Activated naive CD4-positive, alpha-beta T cell treated with anti-CD3 and anti-CD28 coated beads, Interleukin-2, amount 50 U/mL, for 72 hours (primary cell): Measurements from ENCODE around the gene HNRNPA1. TPM values are rescaled to one million over a fixed set of nuclear protein-coding genes. Genes with fewer than 3 reads are reported as not detected.
A peak's percentile ranks its signal among the peaks of the same experiment; 100 is the strongest.
"Not testable (repeated sequence)": the region's sequence is repeated elsewhere in the genome, so short reads cannot be mapped to it uniquely, and the experiment has no call there.

ENCODE experiments used
- ATAC-seq, 2 donors: fragments of 150-1000 bp; cut with Tn5 transposase; 2 replicates each; pipeline ENCODE4 v1.10.0; 2021; ENCODE audit warnings: mild to moderate bottlenecking in 2 of 2, moderate library complexity in 2 of 2
- DNase-seq, 2 donors: peaks; one replicate each; pipeline ENCODE4 v3.0.0; 2021 to 2022; ENCODE audit warnings: low spot score in 2 of 2
- H3K27ac Mint-ChIP-seq, 2 donors: one replicate each; pipeline ENCODE4 v1.8.0; 2022; ENCODE audit warnings: mild to moderate bottlenecking in 2 of 2, mixed read lengths in 2 of 2
- H3K36me3 Mint-ChIP-seq, 2 donors: one replicate each; pipeline ENCODE4 v1.8.0; 2022; ENCODE audit warnings: mixed read lengths in 2 of 2
- H3K9me3 Mint-ChIP-seq, 2 donors: one replicate each; pipeline ENCODE4 v1.8.0; 2022; ENCODE audit warnings: mixed read lengths in 2 of 2
- total RNA-seq, 2 donors: library from RNA; stranded (reverse); gene quantifications; one replicate each; pipeline ENCODE4 v1.2.3, GENCODE V29; 2022

Gene HNRNPA1
- 1,000 to 10,000 TPM; 1,446 to 2,174 TPM for total RNA-seq

DNA sequence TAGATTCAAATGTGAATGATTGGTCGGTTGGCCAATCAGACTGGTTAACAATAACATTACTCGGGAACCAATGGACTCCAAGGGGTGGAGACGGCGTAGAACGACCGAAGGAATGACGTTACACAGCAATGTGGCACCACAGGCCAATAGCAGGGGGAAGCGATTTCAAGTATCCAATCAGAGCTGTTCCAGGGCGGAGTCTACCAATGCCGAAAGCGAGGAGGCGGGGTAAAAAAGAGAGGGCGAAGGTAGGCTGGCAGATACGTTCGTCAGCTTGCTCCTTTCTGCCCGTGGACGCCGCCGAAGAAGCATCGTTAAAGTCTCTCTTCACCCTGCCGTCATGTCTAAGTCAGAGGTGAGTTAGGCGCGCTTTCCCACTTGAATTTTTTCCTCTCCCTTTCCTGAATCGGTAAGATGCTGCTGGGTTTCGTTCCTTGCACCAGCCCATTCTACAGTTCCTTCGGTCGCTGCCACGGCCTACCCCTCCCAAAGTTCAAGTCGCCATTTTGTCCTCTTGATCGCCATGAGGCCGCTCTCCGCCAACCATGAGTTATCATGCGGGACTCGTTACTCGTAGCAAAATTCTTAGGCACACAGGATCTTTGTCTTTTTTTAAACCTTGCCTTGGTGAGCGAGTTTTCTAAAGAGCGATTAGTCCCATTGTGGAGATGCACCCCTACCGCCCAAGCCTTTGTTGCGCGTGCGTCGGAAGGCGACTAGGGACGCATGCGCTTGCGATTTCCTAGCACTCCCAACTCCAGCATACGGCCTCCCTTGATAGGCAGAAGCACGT lies at the start of gene HNRNPA1:
Gene HNRNPA1 (plus strand): TSS at position 259 of the 793 bp plus-strand sequence. CDS start 82 bp downstream, at position 341.
- Mint-ChIP-seq H3K27ac (no peak within 1 kb of the TSS), H3K36me3 (peaks cover 10 to 21% of the 10 kb centered on the region in 2 donors), H3K9me3 (no peaks in the 10 kb centered on the region)
- DNase-seq: peak; percentile 91 to 96
- ATAC-seq: peak; percentile 85 to 87

DNA sequence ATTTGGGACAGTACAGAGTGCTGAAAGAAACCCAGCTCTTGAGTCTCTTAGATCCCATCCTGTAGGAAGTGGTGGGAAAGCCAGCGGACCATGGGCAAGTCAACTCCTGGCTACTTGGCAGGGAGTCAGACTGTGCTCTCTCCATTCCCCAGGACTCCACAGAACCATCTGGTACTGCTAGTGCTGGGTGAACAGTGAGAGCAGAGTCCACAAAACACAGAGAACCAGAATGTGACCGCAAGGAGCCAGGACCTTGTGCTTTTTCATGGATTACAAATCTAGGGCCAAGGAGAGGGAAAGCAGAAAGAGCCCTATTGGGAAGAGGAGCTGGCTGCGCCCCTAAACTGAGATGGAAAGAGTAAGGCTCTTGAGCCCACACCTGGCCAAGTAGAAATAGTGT lies 49.3 kb upstream of the HNRNPA1 start:
- ATAC-seq, DNase-seq, H3K27ac Mint-ChIP-seq, H3K36me3 Mint-ChIP-seq, H3K9me3 Mint-ChIP-seq: not testable (repeated sequence)

DNA sequence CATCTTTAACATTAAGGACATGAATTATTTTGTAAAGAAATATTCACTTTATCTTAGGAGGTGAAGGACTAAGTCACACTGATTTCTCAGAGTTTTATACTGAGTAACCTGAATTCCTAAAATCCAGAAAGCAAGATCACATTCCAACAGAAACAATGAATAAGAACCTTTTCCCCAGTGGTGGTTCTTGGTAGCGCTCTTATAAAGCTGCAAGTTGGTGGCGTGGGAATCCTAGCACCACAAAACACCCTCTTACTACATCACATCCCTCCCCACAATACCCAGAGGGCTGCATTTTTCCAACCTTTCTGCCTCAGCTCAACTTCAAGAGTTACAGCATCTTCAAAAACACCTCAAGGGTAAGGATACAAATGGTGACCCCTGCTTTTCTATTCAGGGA lies 47.7 kb upstream of the HNRNPA1 start:
- no peaks in the 10 kb centered on the region for H3K9me3 Mint-ChIP-seq
- DNase-seq (no peak), ATAC-seq (no peak)
- H3K36me3 Mint-ChIP-seq: peaks cover 0 to 8% of the 10 kb centered on the region in 2 donors
- no peak overlapping the region for H3K27ac Mint-ChIP-seq

DNA sequence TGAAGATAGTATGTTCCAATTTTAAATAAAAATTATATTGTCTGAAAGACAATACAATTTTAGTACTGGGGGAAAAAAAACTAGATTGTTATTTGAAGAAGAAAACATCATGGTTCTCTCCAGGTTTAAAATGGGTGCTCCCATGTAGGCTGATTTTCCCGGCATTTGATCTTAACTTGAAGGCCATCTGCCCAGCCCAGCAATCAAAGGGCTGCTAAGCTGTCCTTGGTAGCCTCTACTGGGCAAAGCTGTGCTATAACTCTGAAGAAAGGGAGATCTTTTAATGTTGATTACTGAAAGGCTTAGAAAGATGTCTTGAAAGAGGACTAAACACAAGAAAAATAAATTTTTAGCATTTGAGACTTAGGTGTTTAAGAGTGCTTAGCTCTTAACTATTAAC lies 42.0 kb upstream of the HNRNPA1 start:
- H3K36me3 Mint-ChIP-seq: peaks cover 0 to 21% of the 10 kb centered on the region in 2 donors
- ATAC-seq (no peak), DNase-seq (no peak)
- no peaks in the 10 kb centered on the region for H3K9me3 Mint-ChIP-seq
- H3K27ac Mint-ChIP-seq: no peak overlapping the region

DNA sequence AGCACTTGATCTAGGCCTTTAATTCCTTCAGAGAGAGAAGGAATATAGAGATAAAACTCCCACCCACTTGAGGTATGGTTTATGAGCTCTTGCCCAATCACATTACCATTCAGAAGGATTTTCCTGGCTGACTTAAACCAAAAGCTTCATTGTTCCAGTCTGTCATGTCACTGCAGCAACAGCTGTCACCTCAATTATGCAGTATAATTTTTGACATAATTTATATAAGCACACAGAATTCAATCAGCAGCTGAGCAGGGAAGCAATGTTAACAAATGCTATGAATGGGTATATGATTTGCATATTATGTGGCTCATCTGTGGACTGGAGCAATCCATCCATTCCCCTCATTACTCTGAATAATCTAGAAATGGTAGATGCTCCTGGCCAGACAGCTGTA lies 40.9 kb upstream of the HNRNPA1 start:
- DNase-seq: no peak
- no peak for ATAC-seq
- H3K27ac Mint-ChIP-seq: peak overlapping the region in 1 of 2 donors; percentile 74
- H3K9me3 Mint-ChIP-seq: no peaks in the 10 kb centered on the region
- H3K36me3 Mint-ChIP-seq: peaks cover 0 to 21% of the 10 kb centered on the region in 2 donors

- no peak for ATAC-seq
- H3K36me3 Mint-ChIP-seq: peaks cover 0 to 21% of the 10 kb centered on the region in 2 donors
These were observed 40.4 kb upstream of the HNRNPA1 start for GRCh38 chr12:54240129-54240528.

GRCh38 chr12:54240971-54241588 lies 39.4 kb upstream of the HNRNPA1 start:
- Mint-ChIP-seq H3K36me3 (peaks cover 0 to 24% of the 10 kb centered on the region in 2 donors), H3K27ac (peak overlapping the region; percentile 73 to 74), H3K9me3 (no peaks in the 10 kb centered on the region)
- no peak for DNase-seq
- ATAC-seq: peak; percentile 86 to 94

More at GRCh38 chr12:54240129-54240528, 40.4 kb upstream of the HNRNPA1 start:
- Mint-ChIP-seq H3K27ac (peak overlapping the region in 1 of 2 donors; percentile 74), H3K9me3 (no peaks in the 10 kb centered on the region)
- DNase-seq: no peak

DNA sequence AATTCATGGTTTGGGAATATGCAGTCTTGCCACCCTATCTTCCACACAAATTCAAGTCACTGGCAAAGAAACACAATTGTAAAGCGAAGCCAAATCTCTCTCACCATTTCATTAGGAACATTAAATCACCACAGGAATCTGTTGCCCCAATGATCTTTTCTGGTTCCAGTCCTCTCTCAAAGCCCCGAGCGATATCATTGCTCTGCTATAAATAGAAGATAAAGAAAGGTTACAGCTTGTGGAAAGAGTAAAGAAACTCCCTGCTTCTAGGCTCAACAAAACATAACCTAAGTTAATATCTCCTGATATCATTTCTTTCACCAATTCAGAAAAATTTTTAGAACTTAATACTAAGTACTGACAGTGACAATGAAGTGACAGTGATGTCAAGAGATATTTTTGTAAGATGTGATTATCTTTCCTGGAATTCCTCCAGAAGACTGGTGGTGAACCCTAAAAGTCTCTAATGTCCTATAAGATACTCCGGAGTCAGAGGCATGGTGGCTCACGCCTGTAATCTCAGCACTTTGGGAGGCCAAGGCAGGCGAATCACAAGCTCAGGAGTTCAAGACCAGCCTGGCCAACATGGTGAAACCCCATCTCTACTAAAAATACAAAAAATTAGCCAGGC lies 34.4 kb upstream of the HNRNPA1 start:
- Mint-ChIP-seq H3K36me3 (peaks cover 6 to 21% of the 10 kb centered on the region in 2 donors), H3K9me3 (no peaks in the 10 kb centered on the region), H3K27ac (no peak overlapping the region)
- DNase-seq: no peak
- ATAC-seq: no peak

- Mint-ChIP-seq H3K36me3 (peaks cover 6 to 28% of the 10 kb centered on the region in 2 donors), H3K9me3 (no peaks in the 10 kb centered on the region), H3K27ac (peak overlapping the region in 1 of 2 donors; percentile 31)
- DNase-seq (no peak), ATAC-seq (no peak)
These were observed 31.0 kb upstream of the HNRNPA1 start for GRCh38 chr12:54249489-54249888.

DNA sequence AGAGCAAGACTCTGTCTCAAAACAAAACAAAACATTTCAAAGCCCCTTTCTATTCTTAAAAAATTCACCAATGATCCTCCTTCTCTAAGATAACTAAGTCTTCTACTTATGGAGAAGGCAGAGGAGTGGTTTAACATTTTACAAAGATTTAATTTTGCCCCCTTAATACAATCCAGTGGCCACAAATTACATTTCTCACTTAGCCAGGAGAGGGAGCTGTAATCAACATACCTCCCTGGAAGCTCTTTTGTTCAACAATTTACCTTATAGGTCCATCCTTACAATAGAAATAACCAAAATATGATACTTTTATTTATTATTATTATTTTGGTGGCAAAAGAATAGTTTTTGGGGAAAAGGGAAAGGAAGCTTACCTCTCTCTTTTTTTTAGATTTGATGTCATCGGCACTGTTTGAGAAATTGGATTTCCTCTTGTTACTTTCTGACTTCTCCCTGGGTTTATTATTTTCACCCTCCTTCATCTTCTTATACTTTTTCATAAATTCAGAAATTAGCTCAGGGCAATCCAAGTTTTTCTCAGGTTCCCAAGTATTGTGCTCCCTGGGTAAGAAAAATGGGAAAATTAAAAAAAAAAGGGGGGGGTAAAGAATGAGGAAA lies 28.8 kb upstream of the HNRNPA1 start:
- peaks cover 6 to 29% of the 10 kb centered on the region in 2 donors for H3K36me3 Mint-ChIP-seq
- no peak overlapping the region for H3K27ac Mint-ChIP-seq
- ATAC-seq (no peak), DNase-seq (no peak)
- no peaks in the 10 kb centered on the region for H3K9me3 Mint-ChIP-seq

DNA sequence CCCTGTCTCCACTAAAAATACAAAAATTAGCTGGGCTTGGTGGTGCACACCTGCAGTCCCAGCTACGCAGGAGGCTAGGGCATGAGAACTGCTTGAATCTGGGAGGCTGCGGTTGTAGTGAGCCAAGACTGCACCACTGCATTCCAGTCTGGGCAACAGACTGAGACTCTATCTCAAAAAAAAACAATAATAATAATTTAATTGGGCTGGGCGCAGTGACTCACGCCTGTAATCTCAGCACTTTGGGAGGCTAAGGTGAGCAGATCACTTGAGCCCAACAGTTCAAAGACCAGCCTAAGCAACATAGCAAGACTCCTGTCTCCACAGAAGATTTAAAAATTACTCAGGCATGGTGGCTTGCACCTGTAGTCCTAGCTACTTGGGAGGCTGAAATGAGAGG lies 27.3 kb upstream of the HNRNPA1 start:
- DNase-seq (no peak), ATAC-seq (no peak)
- Mint-ChIP-seq H3K36me3 (peaks cover 6 to 43% of the 10 kb centered on the region in 2 donors), H3K27ac (no peak overlapping the region), H3K9me3 (no peaks in the 10 kb centered on the region)

DNA sequence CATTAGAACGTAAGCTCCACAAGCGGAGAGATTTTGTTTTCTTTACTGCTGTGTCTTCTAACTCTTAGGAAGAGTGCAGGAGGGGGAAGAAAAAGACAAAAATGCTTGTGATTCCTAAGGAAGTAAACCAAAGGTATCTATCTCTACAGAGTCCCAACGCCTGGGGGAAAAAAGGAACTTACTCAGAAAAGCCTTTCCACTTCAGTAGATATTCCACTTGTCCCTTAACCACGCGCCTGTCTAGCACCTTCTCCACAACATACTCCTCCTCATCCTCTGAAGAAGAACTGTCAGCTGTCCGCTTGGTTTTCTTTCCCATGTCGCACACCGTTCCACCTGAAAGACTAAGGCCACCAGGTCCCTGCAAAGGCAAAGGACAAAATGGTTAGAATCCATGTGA lies 23.2 kb upstream of the HNRNPA1 start:
- DNase-seq: no peak
- peak overlapping the region; percentile 31 to 82 for H3K27ac Mint-ChIP-seq
- no peaks in the 10 kb centered on the region for H3K9me3 Mint-ChIP-seq
- ATAC-seq: no peak
- H3K36me3 Mint-ChIP-seq: peaks cover 0 to 28% of the 10 kb centered on the region in 2 donors

DNA sequence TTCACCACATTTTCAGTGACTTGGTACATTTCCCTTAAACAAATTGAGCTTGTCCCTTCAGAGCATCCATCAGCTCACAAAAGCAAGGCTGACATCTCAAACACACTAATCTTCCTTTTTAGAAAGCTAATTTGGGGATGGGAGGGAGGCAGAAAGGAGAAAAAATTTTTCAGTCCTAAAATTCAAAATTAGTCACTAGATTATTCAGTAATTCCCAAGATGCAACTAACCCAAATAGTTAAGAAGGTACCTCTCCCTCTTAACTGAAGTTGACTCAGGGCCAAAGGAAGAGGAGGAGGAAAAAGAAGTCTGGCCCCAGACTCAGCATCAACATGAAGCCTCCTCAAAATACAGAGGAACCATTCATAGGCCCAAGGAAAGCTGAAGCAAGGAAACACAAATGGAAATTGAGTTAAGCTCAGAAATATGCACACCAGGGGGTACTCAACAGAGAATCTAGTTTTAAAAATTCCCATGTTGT lies 22.3 kb upstream of the HNRNPA1 start:
- no peaks in the 10 kb centered on the region for H3K9me3 Mint-ChIP-seq
- no peak for DNase-seq
- H3K36me3 Mint-ChIP-seq: peaks cover 0 to 23% of the 10 kb centered on the region in 2 donors
- ATAC-seq: no peak
- peak overlapping the region in 1 of 2 donors; percentile 31 for H3K27ac Mint-ChIP-seq

DNA sequence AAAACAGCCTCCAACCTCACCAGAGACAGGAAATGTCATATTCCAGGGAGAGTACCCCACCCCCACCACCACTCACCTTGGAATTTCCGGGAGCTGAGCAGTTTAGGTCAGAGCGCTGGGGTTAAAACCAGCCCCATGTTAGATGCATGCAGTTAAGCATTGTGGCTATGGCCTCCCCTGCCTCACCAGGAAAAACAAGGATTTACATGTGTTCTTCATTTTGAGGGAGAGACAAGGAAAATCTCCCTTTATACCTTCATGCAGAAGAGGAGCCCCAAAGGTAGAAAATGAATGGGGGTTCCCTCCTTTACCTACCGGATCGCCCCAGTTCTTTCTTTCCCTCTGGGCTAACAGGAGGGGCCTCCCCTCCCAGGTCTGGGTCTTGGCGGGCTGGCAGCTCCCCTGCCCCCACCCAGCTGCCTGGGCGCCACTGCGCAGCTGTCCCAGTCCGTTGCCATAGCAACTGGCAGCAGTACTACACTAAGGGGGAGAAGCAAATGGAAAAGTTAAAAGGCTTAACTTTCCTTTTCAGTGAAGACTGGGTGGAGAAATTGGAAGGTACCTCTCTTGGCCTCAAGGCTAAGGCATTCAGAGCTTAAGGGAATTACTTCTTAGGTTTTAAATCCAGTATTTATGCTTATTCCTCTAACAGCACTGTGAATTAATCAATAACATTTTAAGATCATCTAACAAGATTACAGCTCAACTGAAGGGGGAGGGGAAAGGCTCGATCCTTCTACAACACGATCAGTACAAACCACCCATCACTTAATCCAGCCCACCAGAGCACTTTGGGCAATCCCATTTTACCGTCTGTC lies 21.1 kb upstream of the HNRNPA1 start:
- DNase-seq: peak in 1 of 2 donors; percentile 38
- peak; percentile 73 to 83 for ATAC-seq
- Mint-ChIP-seq H3K36me3 (peaks cover 0 to 24% of the 10 kb centered on the region in 2 donors), H3K27ac (peak overlapping the region; percentile 71 to 79), H3K9me3 (no peaks in the 10 kb centered on the region)

GRCh38 chr12:54261815-54262402 lies 18.6 kb upstream of the HNRNPA1 start:
- no peak overlapping the region for H3K27ac Mint-ChIP-seq
- no peaks in the 10 kb centered on the region for H3K9me3 Mint-ChIP-seq
- DNase-seq (no peak), ATAC-seq (no peak)
- H3K36me3 Mint-ChIP-seq: peaks cover 0 to 29% of the 10 kb centered on the region in 2 donors
